ENCODE data around the gene LRRC32. TPM values are rescaled to one million over a fixed set of nuclear protein-coding genes. Genes with fewer than 3 reads are reported as not detected.

Gene LRRC32
- total RNA-seq, 1 donor: 37.6 TPM

DNA sequence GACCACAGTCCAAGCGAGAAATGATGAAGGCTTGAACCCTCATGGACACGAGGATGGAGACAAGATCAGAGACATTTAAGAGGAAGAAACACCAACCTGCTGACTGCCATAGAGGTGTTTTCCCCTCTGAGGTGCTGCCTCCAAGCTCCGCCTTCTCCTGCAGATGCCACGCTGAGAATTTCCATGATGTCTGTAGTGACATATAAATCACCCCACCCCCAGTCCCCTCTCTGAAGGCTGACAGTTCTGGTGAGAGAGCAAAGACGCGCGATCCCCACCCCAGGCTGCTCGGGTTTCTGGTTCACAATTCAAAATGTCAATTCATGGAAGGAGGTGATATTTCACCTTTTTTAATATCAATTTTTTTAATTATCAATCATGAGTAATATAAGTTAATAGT, 28.2 kb downstream of the LRRC32 start:
- Histone ChIP-seq H3K27ac (ENCODE audit: low read depth, low read length) (no peak overlapping the region), H3K4me3 (ENCODE audit: insufficient read depth, low read length) (no peak overlapping the region), H3K4me2 (ENCODE audit: insufficient read depth, low read length) (no peak overlapping the region), H3K4me1 (ENCODE audit: insufficient read depth, low read length) (no peaks in the 10 kb centered on the region), H3K79me2 (ENCODE audit: insufficient read depth, low read length) (no peaks in the 10 kb centered on the region), H2AFZ (ENCODE audit: low read length) (no peak overlapping the region), H3K27me3 (ENCODE audit: insufficient read depth, low read length) (peaks cover 28% of the 10 kb centered on the region), H4K20me1 (ENCODE audit: insufficient read depth, low read length) (no peaks in the 10 kb centered on the region), H3K9me3 (ENCODE audit: low read depth, low read length) (peaks cover 2% of the 10 kb centered on the region), H3K36me3 (ENCODE audit: insufficient read depth, low read length) (no peaks in the 10 kb centered on the region)
- TF ChIP-seq, protein P1, sequence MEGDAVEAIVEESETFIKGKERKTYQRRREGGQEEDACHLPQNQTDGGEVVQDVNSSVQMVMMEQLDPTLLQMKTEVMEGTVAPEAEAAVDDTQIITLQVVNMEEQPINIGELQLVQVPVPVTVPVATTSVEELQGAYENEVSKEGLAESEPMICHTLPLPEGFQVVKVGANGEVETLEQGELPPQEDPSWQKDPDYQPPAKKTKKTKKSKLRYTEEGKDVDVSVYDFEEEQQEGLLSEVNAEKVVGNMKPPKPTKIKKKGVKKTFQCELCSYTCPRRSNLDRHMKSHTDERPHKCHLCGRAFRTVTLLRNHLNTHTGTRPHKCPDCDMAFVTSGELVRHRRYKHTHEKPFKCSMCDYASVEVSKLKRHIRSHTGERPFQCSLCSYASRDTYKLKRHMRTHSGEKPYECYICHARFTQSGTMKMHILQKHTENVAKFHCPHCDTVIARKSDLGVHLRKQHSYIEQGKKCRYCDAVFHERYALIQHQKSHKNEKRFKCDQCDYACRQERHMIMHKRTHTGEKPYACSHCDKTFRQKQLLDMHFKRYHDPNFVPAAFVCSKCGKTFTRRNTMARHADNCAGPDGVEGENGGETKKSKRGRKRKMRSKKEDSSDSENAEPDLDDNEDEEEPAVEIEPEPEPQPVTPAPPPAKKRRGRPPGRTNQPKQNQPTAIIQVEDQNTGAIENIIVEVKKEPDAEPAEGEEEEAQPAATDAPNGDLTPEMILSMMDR (IDR thresholded peaks at IDR 0.05; ENCODE audit: extremely low read depth, low read depth, low read length): no peak
- DNase-seq (ENCODE audit: insufficient read length, low spot score, missing footprints): no peak

DNA sequence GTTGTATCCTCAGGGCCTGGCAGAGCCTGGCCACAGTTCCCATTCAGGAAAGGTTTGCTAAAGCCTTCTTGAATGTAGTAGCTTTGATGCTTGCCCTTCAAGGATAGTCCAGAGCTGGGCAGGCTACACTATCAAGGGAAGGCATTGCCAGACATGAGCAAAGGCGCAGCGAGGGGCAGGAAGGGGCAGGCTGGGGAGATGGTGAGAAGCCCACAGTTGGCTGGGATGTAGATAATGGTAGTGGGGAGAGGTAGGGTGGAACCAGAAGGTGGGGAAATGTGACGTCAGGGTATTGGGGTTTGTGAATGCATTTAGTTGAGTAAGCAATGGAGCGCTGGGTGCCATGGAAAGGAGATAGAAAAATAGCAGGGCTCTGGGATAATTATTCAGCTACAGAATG, 28.6 kb downstream of the LRRC32 start:
- no peak for DNase-seq (ENCODE audit: insufficient read length, low spot score, missing footprints)
- H2AFZ ChIP-seq (ENCODE audit: low read length): no peak overlapping the region
- H3K9me3 ChIP-seq (ENCODE audit: low read depth, low read length): no peaks in the 10 kb centered on the region

DNA sequence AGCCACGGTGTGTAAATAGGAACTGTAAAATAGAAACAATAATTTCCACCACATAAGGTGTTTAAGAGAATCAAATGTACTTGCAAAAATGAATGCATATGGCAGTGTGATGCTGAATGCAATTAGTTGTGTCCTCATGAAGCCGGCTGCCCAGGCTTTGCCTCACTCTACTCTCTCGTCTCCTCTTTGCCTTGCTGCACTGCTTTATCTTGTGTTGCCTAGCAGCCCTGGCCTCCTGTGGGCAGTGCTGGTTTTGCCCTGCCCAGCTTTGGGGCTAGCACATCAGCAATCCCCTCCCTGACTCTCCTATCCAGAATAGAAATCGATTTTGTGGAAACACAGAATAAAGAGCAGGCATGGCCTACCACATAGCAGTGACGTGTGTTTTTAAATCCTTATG, 30.0 kb downstream of the LRRC32 start:
- H3K4me3 ChIP-seq (ENCODE audit: insufficient read depth, low read length): no peak overlapping the region
- no peaks in the 10 kb centered on the region for H3K9me3 ChIP-seq (ENCODE audit: low read depth, low read length)
- peaks cover 19% of the 10 kb centered on the region for H3K27me3 ChIP-seq (ENCODE audit: insufficient read depth, low read length)
- no peak overlapping the region for H3K27ac ChIP-seq (ENCODE audit: low read depth, low read length)
- no peaks in the 10 kb centered on the region for H3K79me2 ChIP-seq (ENCODE audit: insufficient read depth, low read length)
- H3K36me3 ChIP-seq (ENCODE audit: insufficient read depth, low read length): no peaks in the 10 kb centered on the region
- H3K4me1 ChIP-seq (ENCODE audit: insufficient read depth, low read length): no peaks in the 10 kb centered on the region
- no peak overlapping the region for H3K4me2 ChIP-seq (ENCODE audit: insufficient read depth, low read length)
- peaks cover 3% of the 10 kb centered on the region for H4K20me1 ChIP-seq (ENCODE audit: insufficient read depth, low read length)
- TF ChIP-seq, protein P1 (IDR thresholded peaks at IDR 0.05; ENCODE audit: extremely low read depth, low read depth, low read length): no peak
- no peak overlapping the region for H2AFZ ChIP-seq (ENCODE audit: low read length)
- DNase-seq (ENCODE audit: insufficient read length, low spot score, missing footprints): no peak

More for the DNA sequence above, 28.6 kb downstream of the LRRC32 start:
- Histone ChIP-seq H3K79me2 (ENCODE audit: insufficient read depth, low read length) (no peaks in the 10 kb centered on the region), H3K36me3 (ENCODE audit: insufficient read depth, low read length) (no peaks in the 10 kb centered on the region), H3K4me3 (ENCODE audit: insufficient read depth, low read length) (no peak overlapping the region), H4K20me1 (ENCODE audit: insufficient read depth, low read length) (peaks cover under 1% of the 10 kb centered on the region), H3K4me1 (ENCODE audit: insufficient read depth, low read length) (no peaks in the 10 kb centered on the region), H3K27me3 (ENCODE audit: insufficient read depth, low read length) (peaks cover 26% of the 10 kb centered on the region), H3K27ac (ENCODE audit: low read depth, low read length) (no peak overlapping the region), H3K4me2 (ENCODE audit: insufficient read depth, low read length) (no peak overlapping the region)
- TF ChIP-seq, protein P1 (IDR thresholded peaks at IDR 0.05; ENCODE audit: extremely low read depth, low read depth, low read length): no peak

DNA sequence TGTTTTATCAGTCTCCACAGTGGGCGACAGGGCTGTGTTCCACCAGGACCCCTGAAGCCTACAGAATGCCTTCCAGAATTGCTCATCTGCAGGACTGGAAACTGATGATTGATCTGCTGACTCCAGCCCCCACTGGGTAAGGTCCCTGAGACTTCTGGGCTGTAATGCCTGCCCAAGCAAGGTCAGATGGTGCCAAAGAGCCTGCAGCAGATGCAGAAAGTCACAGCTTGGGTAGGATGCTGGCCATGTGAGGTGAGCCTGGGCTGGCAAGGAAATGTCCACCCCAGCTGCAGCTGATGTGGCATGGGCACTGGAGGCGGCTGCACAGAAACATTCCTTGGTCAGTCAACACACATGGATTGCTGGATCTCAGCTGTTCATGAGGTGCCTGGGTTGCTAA, 30.9 kb downstream of the LRRC32 start:
- H2AFZ ChIP-seq (ENCODE audit: low read length): no peak overlapping the region
- peaks cover 3% of the 10 kb centered on the region for H4K20me1 ChIP-seq (ENCODE audit: insufficient read depth, low read length)
- no peak overlapping the region for H3K27ac ChIP-seq (ENCODE audit: low read depth, low read length)
- H3K4me1 ChIP-seq (ENCODE audit: insufficient read depth, low read length): no peaks in the 10 kb centered on the region
- no peak overlapping the region for H3K4me2 ChIP-seq (ENCODE audit: insufficient read depth, low read length)
- TF ChIP-seq, protein P1 (IDR thresholded peaks at IDR 0.05; ENCODE audit: extremely low read depth, low read depth, low read length): no peak
- no peaks in the 10 kb centered on the region for H3K9me3 ChIP-seq (ENCODE audit: low read depth, low read length)
- H3K27me3 ChIP-seq (ENCODE audit: insufficient read depth, low read length): peaks cover 19% of the 10 kb centered on the region
- no peak for DNase-seq (ENCODE audit: insufficient read length, low spot score, missing footprints)
- no peak overlapping the region for H3K4me3 ChIP-seq (ENCODE audit: insufficient read depth, low read length)
- no peaks in the 10 kb centered on the region for H3K79me2 ChIP-seq (ENCODE audit: insufficient read depth, low read length)
- no peaks in the 10 kb centered on the region for H3K36me3 ChIP-seq (ENCODE audit: insufficient read depth, low read length)

All from osteoblast (primary cell).